SIG-M5 treated with dmso at 0.1 percent for 504 hours (cell line): ENCODE data around the gene PRPS1L1.

Experiments used
- DNase-seq: peaks from one replicate; lab custom pipeline; 2025; ENCODE audit not compliant: unreplicated experiment; lab: John Stamatoyannopoulos, UW

PRPS1L1 gene

GRCh38 chr7:18027628-18028027 lies at the start of gene PRPS1L1:
Gene PRPS1L1 (minus strand): TSS chr7:18027846.
- DNase-seq: no peak

GRCh38 chr7:18076461-18076860 lies 48.8 kb upstream of the PRPS1L1 start:
- no peak for DNase-seq

- DNase-seq: no peak
These were observed 41.1 kb upstream of the PRPS1L1 start for GRCh38 chr7:18068745-18069144.

- DNase-seq: peak; percentile 36
These were observed 36.7 kb upstream of the PRPS1L1 start for GRCh38 chr7:18064242-18064838.

- no peak for DNase-seq
These were observed 35.7 kb upstream of the PRPS1L1 start for GRCh38 chr7:18063149-18063901.

- DNase-seq: no peak
These were observed 31.5 kb upstream of the PRPS1L1 start for GRCh38 chr7:18059171-18059570.

- DNase-seq: no peak
These were observed 26.3 kb upstream of the PRPS1L1 start for GRCh38 chr7:18053941-18054340.

- no peak for DNase-seq
These were observed 25.7 kb upstream of the PRPS1L1 start for GRCh38 chr7:18053177-18053928.

- no peak for DNase-seq
These were observed 21.6 kb upstream of the PRPS1L1 start for GRCh38 chr7:18049262-18049661.

- DNase-seq: no peak
These were observed 19.0 kb upstream of the PRPS1L1 start for GRCh38 chr7:18046601-18047000.

- DNase-seq: no peak
These were observed 17.5 kb upstream of the PRPS1L1 start for GRCh38 chr7:18045171-18045570.

GRCh38 chr7:18041191-18041590 lies 13.5 kb upstream of the PRPS1L1 start:
- no peak for DNase-seq

GRCh38 chr7:18040196-18040595 lies 12.6 kb upstream of the PRPS1L1 start:
- no peak for DNase-seq

GRCh38 chr7:18038382-18038781 lies 10.7 kb upstream of the PRPS1L1 start:
- no peak for DNase-seq

- no peak for DNase-seq
These were observed 10.0 kb upstream of the PRPS1L1 start for GRCh38 chr7:18037609-18038008.

- DNase-seq: no peak
These were observed 9.1 kb upstream of the PRPS1L1 start for GRCh38 chr7:18036783-18037182.

- DNase-seq: no peak
These were observed 3.1 kb upstream of the PRPS1L1 start for GRCh38 chr7:18030758-18031157.

GRCh38 chr7:18020138-18020715 lies 7.4 kb downstream of the PRPS1L1 start:
- no peak for DNase-seq

- no peak for DNase-seq
These were observed 8.1 kb downstream of the PRPS1L1 start for GRCh38 chr7:18019555-18019954.

- no peak for DNase-seq
These were observed 9.1 kb downstream of the PRPS1L1 start for GRCh38 chr7:18018296-18019215.
